Caco-2 (cell line): ENCODE measurements around the gene ACTL7B. TPM values are rescaled to one million over a fixed set of nuclear protein-coding genes. Genes with fewer than 3 reads are reported as not detected.

Experiments
- Bru-seq: library from RNA; stranded (reverse); fragments of 400-500 nt; gene quantifications from one replicate; lab custom pipeline; 2021; lab: Mats Ljungman, UMichigan
- BruChase-seq, 2 experiments: library from RNA; stranded (reverse); fragments of 400-500 nt; gene quantifications; one replicate each; lab custom pipeline; 2021; lab: Mats Ljungman, UMichigan
- BruUV-seq: library from RNA; stranded (reverse); fragments of 400-500 nt; replicated peaks from 2 replicates; lab custom pipeline; 2021; lab: Mats Ljungman, UMichigan
- CTCF ChIA-PET: fragments of 300-600 bp; sonication (Branson Sonifier 250); formaldehyde crosslinking; loops from one replicate; lab custom pipeline; 2022; ENCODE audit warnings: antibody characterized with exemption; lab: Charles Lee
- POLR2A ChIA-PET: fragments of 300-600 bp; sonication (Branson Sonifier 250); formaldehyde crosslinking; loops from one replicate; lab custom pipeline; 2022; ENCODE audit warnings: antibody characterized with exemption; lab: Charles Lee
- DNase-seq, 2 experiments: peaks; one replicate each; pipeline versions ENCODE4 v3.0.0 to v3.0.0-alpha.2; 2020 to 2022
- H3K27me3 ChIP-seq: replicated peaks from 2 replicates; pipeline ENCODE4 v1.6.0; 2011; ENCODE audit warnings: low read length; ENCODE audit not compliant: control insufficient read depth, insufficient read depth
- H3K36me3 ChIP-seq: 2 replicates; pipeline ENCODE4 v1.5.1; 2011; ENCODE audit warnings: low read length; ENCODE audit not compliant: control insufficient read depth, insufficient read depth
- H3K4me1 ChIP-seq: fragments of 250-450 bp; sonication (Bioruptor Pico); 2 replicates; pipeline ENCODE4 v1.5.1; 2020; ENCODE audit warnings: mild to moderate bottlenecking
- H3K4me3 ChIP-seq: 2 replicates; pipeline ENCODE4 v1.5.1; 2011; ENCODE audit warnings: low read depth, mild to moderate bottlenecking, control low read depth, low read length
- H3K9me3 ChIP-seq: fragments of 250-450 bp; sonication (Bioruptor Pico); 2 replicates; pipeline ENCODE4 v1.5.1; 2020; ENCODE audit warnings: mild to moderate bottlenecking, moderate library complexity
- H3K27ac Mint-ChIP-seq: one replicate; pipeline ENCODE4 v1.8.0; 2022; ENCODE audit warnings: mixed read lengths; ENCODE audit not compliant: unreplicated experiment
- H3K27me3 Mint-ChIP-seq: one replicate; pipeline ENCODE4 v1.8.0; 2022; ENCODE audit warnings: mixed read lengths; ENCODE audit not compliant: insufficient read depth, unreplicated experiment
- H3K36me3 Mint-ChIP-seq: one replicate; pipeline ENCODE4 v1.8.0; 2022; ENCODE audit warnings: mild to moderate bottlenecking, mixed read lengths; ENCODE audit not compliant: insufficient read depth, unreplicated experiment
- H3K4me1 Mint-ChIP-seq: one replicate; pipeline ENCODE4 v1.8.0; 2022; ENCODE audit warnings: low read depth, mixed read lengths; ENCODE audit not compliant: unreplicated experiment
- H3K4me3 Mint-ChIP-seq: one replicate; pipeline ENCODE4 v1.8.0; 2022; ENCODE audit warnings: mild to moderate bottlenecking, moderate library complexity, mixed read lengths; ENCODE audit not compliant: unreplicated experiment
- H3K9me3 Mint-ChIP-seq: one replicate; pipeline ENCODE4 v1.8.0; 2022; ENCODE audit warnings: mixed read lengths; ENCODE audit not compliant: unreplicated experiment
- CTCF ChIP-seq, 2 experiments: fragments of 200-600 bp in 1 of 2; IDR thresholded peaks; 1 replicate in 1 of 2; 2 replicates in 1 of 2; pipeline versions ENCODE4 v1.5.1 to v1.8.0; 2011 to 2022; ENCODE audit warnings: antibody characterized with exemption in 1 of 2, control low read depth in 1 of 2, inconsistent platforms in 1 of 2, low read depth in 1 of 2, low read length in 1 of 2, mild to moderate bottlenecking in 1 of 2, moderate library complexity in 1 of 2; ENCODE audit not compliant: insufficient read depth in 1 of 2, severe bottlenecking in 1 of 2, unreplicated experiment in 1 of 2
- intact Hi-C: fragments of 100-400 bp; cut with micrococcal nuclease; formaldehyde crosslinking; loops from one replicate; pipeline ENCODE4 v1.10.0; 2022; ENCODE audit not compliant: unreplicated experiment
- long read RNA-seq: library from polyadenylated mRNA; stranded (forward); transcript quantifications from one replicate; pipeline ENCODE4 v2.0.0, GENCODE V29; 2022
- total RNA-seq: library from RNA; stranded (reverse); gene quantifications from 2 replicates; pipeline ENCODE4 v1.2.3, GENCODE V29; 2022

Gene ACTL7B
- total RNA-seq (0.14 TPM in 1 of 2 replicates, not detected in the other), Bru-seq, nascent RNA (percentile 21 among the genes with signal in this experiment), BruChase-seq, experiment 1, labeled RNA remaining after a 2-hour chase (percentile 27 among the genes with signal in this experiment), BruChase-seq, experiment 2, labeled RNA remaining after a 6-hour chase (percentile 28 among the genes with signal in this experiment)
- long read RNA-seq: 0 reads

- CTCF ChIA-PET: no interaction called here
- no peaks in the 10 kb centered on the region for H3K9me3 Mint-ChIP-seq
These were observed at the start of gene ACTL7B for GRCh38 chr9:108855888-108856287. TSS of gene ACTL7B (minus strand) at chr9:108855986. CDS start at chr9:108855930, 56 bp downstream.

GRCh38 chr9:108905494-108905893 lies 49.7 kb upstream of the ACTL7B start:
- Mint-ChIP-seq H3K27me3 (no peaks in the 10 kb centered on the region), H3K4me3 (no peak overlapping the region), H3K4me1 (no peaks in the 10 kb centered on the region), H3K36me3 (peaks cover 20% of the 10 kb centered on the region), H3K27ac (no peak overlapping the region), H3K9me3 (no peaks in the 10 kb centered on the region)
- Histone ChIP-seq H3K4me3 (no peak overlapping the region), H3K36me3 (peaks cover 2% of the 10 kb centered on the region; the same call in 1 of the 2 replicates), H3K4me1 (no peaks in the 10 kb centered on the region), H3K27me3 (no peaks in the 10 kb centered on the region), H3K9me3 (no peaks in the 10 kb centered on the region)
- BruUV-seq: no TSS peak
- POLR2A ChIA-PET: no interaction called here
- DNase-seq: no peak
- CTCF ChIA-PET: no interaction called here
- intact Hi-C loops: no loop called here
- no peak for TF ChIP-seq CTCF (IDR thresholded peaks at IDR 0.05; ENCODE audit: insufficient read depth in 1 of 2, low read depth in 1 of 2, low read length in 1 of 2, severe bottlenecking in 1 of 2, unreplicated experiment in 1 of 2)

More at GRCh38 chr9:108855888-108856287, at the start of gene ACTL7B:
- peaks cover 7% of the 10 kb centered on the region for H3K4me1 ChIP-seq
- DNase-seq: no peak
- H3K27me3 Mint-ChIP-seq: no peaks in the 10 kb centered on the region
- TF ChIP-seq CTCF (IDR thresholded peaks at IDR 0.05; ENCODE audit: insufficient read depth in 1 of 2, low read depth in 1 of 2, low read length in 1 of 2, severe bottlenecking in 1 of 2, unreplicated experiment in 1 of 2): no peak
- intact Hi-C loops: no loop called here
- H3K36me3 Mint-ChIP-seq: no peaks in the 10 kb centered on the region
- peaks cover 10% of the 10 kb centered on the region for H3K4me1 Mint-ChIP-seq
- no peaks in the 10 kb centered on the region for H3K27me3 ChIP-seq
- BruUV-seq: no TSS peak
- H3K4me3 ChIP-seq: no peak within 1 kb of the TSS
- POLR2A ChIA-PET: no interaction called here
- no peak within 1 kb of the TSS for H3K27ac Mint-ChIP-seq
- H3K4me3 Mint-ChIP-seq: no peak within 1 kb of the TSS
- H3K9me3 ChIP-seq: no peaks in the 10 kb centered on the region
- H3K36me3 ChIP-seq: no peaks in the 10 kb centered on the region

GRCh38 chr9:108904161-108904560 lies 48.4 kb upstream of the ACTL7B start:
- peaks cover 17% of the 10 kb centered on the region for H3K36me3 Mint-ChIP-seq

More at GRCh38 chr9:108904161-108904560, 48.4 kb upstream of the ACTL7B start:
- no TSS peak for BruUV-seq
- CTCF ChIA-PET: no interaction called here
- H3K4me1 Mint-ChIP-seq: no peaks in the 10 kb centered on the region
- Histone ChIP-seq H3K4me1 (no peaks in the 10 kb centered on the region), H3K36me3 (peaks cover 2% of the 10 kb centered on the region; the same call in 1 of the 2 replicates), H3K4me3 (no peak overlapping the region), H3K9me3 (no peaks in the 10 kb centered on the region), H3K27me3 (no peaks in the 10 kb centered on the region)
- no peak overlapping the region for H3K27ac Mint-ChIP-seq
- intact Hi-C loops: loop anchor here (5.0 kb wide), 1 partner anchor 52 kb away; no protein-coding TSS in a partner anchor
- no peak for DNase-seq
- H3K27me3 Mint-ChIP-seq: no peaks in the 10 kb centered on the region
- H3K4me3 Mint-ChIP-seq: no peak overlapping the region
- no peak for TF ChIP-seq CTCF (IDR thresholded peaks at IDR 0.05; ENCODE audit: insufficient read depth in 1 of 2, low read depth in 1 of 2, low read length in 1 of 2, severe bottlenecking in 1 of 2, unreplicated experiment in 1 of 2)
- no peaks in the 10 kb centered on the region for H3K9me3 Mint-ChIP-seq
- POLR2A ChIA-PET: no interaction called here
